GM12892 (cell line): ENCODE data around the gene TNP2.
A peak's percentile ranks its signal among the peaks of the same experiment; 100 is the strongest.
"Not testable (repeated sequence)": the region's sequence is repeated elsewhere in the genome, so short reads cannot be mapped to it uniquely, and the experiment has no call there.

Experiments used
- DNase-seq: peaks from one replicate; pipeline ENCODE4 v3.0.0; 2011; ENCODE audit not compliant: insufficient read length
- FAIRE-seq: peaks from 2 replicates; lab custom pipeline; 2011; peaks lifted over from hg19 to GRCh38; lab: Jason Lieb, UNC
- POLR2A ChIP-seq: IDR thresholded peaks from 2 replicates; pipeline ENCODE4 v1.6.1; 2011; ENCODE audit warnings: low read depth, low read length, control low read depth
- POLR2AphosphoS5 ChIP-seq: IDR thresholded peaks from 2 replicates; pipeline ENCODE4 v1.6.1; 2011; ENCODE audit warnings: low read depth, low read length, control low read depth
- TAF1 ChIP-seq: IDR thresholded peaks from 2 replicates; pipeline ENCODE4 v1.6.1; 2011; ENCODE audit warnings: low read depth, mild to moderate bottlenecking, control low read depth, low read length, borderline replicate concordance

The TNP2 gene

DNA sequence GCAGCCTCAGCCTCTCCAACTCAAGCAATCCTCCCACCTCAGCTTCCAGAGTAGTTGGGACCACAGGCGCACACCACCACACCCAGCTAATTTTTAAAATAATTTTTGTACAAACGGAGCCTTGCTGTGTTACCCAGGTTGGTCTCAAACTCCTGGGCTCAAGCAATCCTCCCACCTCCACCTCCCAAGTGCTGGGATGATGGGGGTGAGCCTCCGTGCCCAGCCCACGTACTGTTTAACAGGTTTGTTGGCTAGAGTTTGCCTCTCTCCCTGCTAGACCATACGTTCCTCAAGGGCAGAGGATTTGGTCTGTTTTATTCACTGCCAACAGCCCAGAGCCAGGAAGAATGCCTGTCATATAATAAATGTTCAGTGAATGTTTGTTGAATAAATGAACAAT, 39.7 kb downstream of the TNP2 start:
- FAIRE-seq (no peak), DNase-seq (no peak)
- TF ChIP-seq TAF1 (no peak), POLR2A (no peak), POLR2AphosphoS5 (no peak)

- TF ChIP-seq POLR2A (no peak; the same call in none of the 2 replicates), POLR2AphosphoS5 (no peak), TAF1 (no peak)
- DNase-seq (no peak), FAIRE-seq (peak; percentile 78)
Measured at GRCh38 chr16:11225677-11226549, 43.2 kb downstream of the TNP2 start.

- FAIRE-seq (peak; percentile 97), DNase-seq (peak; percentile 96)
- TF ChIP-seq POLR2A (peak; percentile 43), POLR2AphosphoS5 (no peak), TAF1 (peak; percentile 14; the same call in 1 of the 2 replicates)
Measured at GRCh38 chr16:11224894-11225676, 44.0 kb downstream of the TNP2 start.

DNA sequence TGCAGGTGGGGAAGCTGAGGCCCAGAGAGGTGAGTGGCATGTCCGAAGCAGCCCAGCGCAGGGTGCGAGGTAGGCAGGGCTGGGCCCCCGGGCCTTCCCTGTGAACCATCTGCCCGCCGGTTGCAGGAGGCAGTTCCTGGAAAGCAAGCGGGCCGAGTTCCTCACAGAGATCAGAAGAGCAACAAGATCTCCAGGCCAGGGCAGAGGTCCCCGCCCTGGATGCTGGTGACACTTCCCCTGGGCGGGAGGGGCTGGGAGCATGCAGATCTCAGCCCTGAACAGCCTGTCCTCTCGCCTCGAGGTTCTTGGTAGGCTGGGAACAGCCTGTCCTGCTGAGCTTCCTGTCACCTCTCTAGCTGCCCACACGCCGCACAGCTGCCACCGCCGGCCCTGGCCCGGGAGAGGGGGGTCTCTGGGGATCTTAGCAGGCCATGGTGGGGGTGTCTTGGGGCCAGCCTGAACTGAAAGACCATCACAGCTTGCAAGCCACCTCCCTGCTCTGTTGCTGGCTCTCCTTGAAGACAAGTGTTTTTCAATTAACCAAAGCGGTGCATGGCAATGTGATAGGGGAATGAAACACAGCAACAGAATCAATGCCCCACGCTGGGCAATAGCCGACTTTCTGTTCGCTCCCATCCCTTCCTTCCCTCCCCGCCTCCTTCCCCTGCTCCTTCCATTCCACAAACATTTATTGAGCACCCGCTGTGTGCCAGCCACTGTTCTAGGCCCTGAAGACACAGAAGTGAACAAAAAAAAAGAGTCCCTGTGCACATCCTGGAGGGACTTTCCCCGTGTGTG, 44.8 kb downstream of the TNP2 start:
- DNase-seq (peak; percentile 75), FAIRE-seq (peak; percentile 14)
- TF ChIP-seq TAF1, result no peak
- TF ChIP-seq POLR2A, result peak; percentile 48; the same call in 1 of the 2 replicates

- not testable (repeated sequence) for FAIRE-seq, DNase-seq
Measured at GRCh38 chr16:11220507-11220906, 48.6 kb downstream of the TNP2 start.

DNA sequence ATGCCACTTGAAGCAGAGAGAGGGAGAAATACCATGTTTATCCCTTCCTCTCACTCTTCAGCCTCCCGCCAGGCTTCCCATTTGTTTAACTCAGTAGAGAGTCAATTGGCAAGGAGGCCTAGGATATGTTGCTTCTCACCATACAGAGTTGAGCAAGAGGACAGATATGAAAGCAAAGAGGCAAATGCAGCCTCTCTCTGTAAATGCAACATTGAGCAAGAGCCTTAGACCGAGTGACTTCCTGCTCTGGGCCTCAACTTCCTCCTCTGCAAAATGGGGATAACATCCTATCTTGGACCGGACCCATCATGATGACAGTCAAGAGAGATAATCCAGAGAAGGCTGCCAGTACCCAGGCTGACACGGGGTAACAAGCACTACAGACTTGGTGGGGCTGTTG, 49.9 kb downstream of the TNP2 start:
- no peak for FAIRE-seq
- no peak for TF ChIP-seq POLR2A
- TF ChIP-seq TAF1, result no peak
- no peak for TF ChIP-seq POLR2AphosphoS5
- no peak for DNase-seq

GRCh38 chr16:11218604-11218962, 50.5 kb downstream of the TNP2 start:
- TF ChIP-seq POLR2AphosphoS5, result no peak
- TF ChIP-seq TAF1, result no peak
- TF ChIP-seq POLR2A, result no peak
- no peak for FAIRE-seq
- DNase-seq, result no peak
